ENCODE results near the gene ZDHHC11B.
"Not testable (repeated sequence)": the region's sequence is repeated elsewhere in the genome, so short reads cannot be mapped to it uniquely, and the experiment has no call there.

- not testable (repeated sequence) for TF ChIP-seq CTCF (optimal IDR thresholded peaks at IDR 0.05 in 1 of 3, IDR thresholded peaks at IDR 0.05 in 1 of 3, conservative IDR thresholded peaks at IDR 0.05 in 1 of 3; ENCODE audit: extremely low read depth in 1 of 3, insufficient read depth in 2 of 3, low read length in 3 of 3); EZH2 (IDR thresholded peaks at IDR 0.05; ENCODE audit: low read length)
Measured at GRCh38 chr5:723309-723708, 61.2 kb downstream of the ZDHHC11B start.

Measured in keratinocyte (primary cell).